Panc1 (cell line): ENCODE data around the gene ING2. TPM values are rescaled to one million over a fixed set of nuclear protein-coding genes. Genes with fewer than 3 reads are reported as not detected.
"Not testable (repeated sequence)": the region's sequence is repeated elsewhere in the genome, so short reads cannot be mapped to it uniquely, and the experiment has no call there.

Experiments
- ATAC-seq: fragments of 200-7000 bp; cut with Tn5 transposase; 2 replicates; pipeline ENCODE4 v1.9.1; 2020; ENCODE audit warnings: mild to moderate bottlenecking, moderate library complexity
- BruUV-seq: library from RNA; stranded (reverse); fragments of 400-500 nt; replicated peaks from 2 replicates; lab custom pipeline; 2021; lab: Mats Ljungman, UMichigan
- CTCF ChIA-PET: fragments of 300-600 bp; sonication (Branson Sonifier 250); formaldehyde crosslinking; loops from one replicate; lab custom pipeline; 2022; ENCODE audit warnings: antibody characterized with exemption; lab: Charles Lee
- POLR2A ChIA-PET: fragments of 300-600 bp; sonication (Branson Sonifier 250); formaldehyde crosslinking; loops from one replicate; lab custom pipeline; 2022; ENCODE audit warnings: antibody characterized with exemption; lab: Charles Lee
- DNase-seq: peaks from one replicate; pipeline ENCODE4 v3.0.0-alpha.2; 2010; ENCODE audit warnings: low read depth, low spot score
- H3K27ac ChIP-seq: 2 replicates; pipeline ENCODE4 v1.5.1; 2011; ENCODE audit warnings: mild to moderate bottlenecking, low read length, inconsistent platforms
- H3K27me3 ChIP-seq: fragments of 200-500 bp; sonication (Bioruptor generic); 2 replicates; pipeline ENCODE4 v1.6.0; 2014; ENCODE audit warnings: low read length, inconsistent platforms; ENCODE audit not compliant: control insufficient read depth, insufficient read depth
- H3K36me3 ChIP-seq: fragments of 200-500 bp; sonication (Bioruptor generic); 2 replicates; pipeline ENCODE4 v1.5.1; 2014; ENCODE audit warnings: inconsistent platforms, mild to moderate bottlenecking, low read length, moderate library complexity; ENCODE audit not compliant: control insufficient read depth, insufficient read depth
- H3K4me1 ChIP-seq: 2 replicates; pipeline ENCODE4 v1.5.1; 2011; ENCODE audit warnings: inconsistent platforms, mild to moderate bottlenecking, low read length, moderate library complexity; ENCODE audit not compliant: control insufficient read depth, insufficient read depth
- H3K4me3 ChIP-seq, 2 experiments: 2 replicates each; pipeline ENCODE4 v1.5.1; 2011 to 2012; ENCODE audit warnings: low read depth in 2 of 2, low read length in 2 of 2, mild to moderate bottlenecking in 2 of 2, inconsistent platforms in 1 of 2, moderate library complexity in 1 of 2
- H3K9me3 ChIP-seq: fragments of 200-500 bp; sonication (Bioruptor generic); 2 replicates; pipeline ENCODE4 v1.5.1; 2014; ENCODE audit warnings: low read depth, mild to moderate bottlenecking, inconsistent platforms, low read length, moderate library complexity; ENCODE audit not compliant: control insufficient read depth, insufficient read depth
- POLR2AphosphoS5 ChIP-seq: IDR thresholded peaks from 2 replicates; pipeline ENCODE4 v1.6.1; 2012; ENCODE audit warnings: mild to moderate bottlenecking, low read depth, low read length, moderate library complexity
- REST ChIP-seq, 2 experiments: IDR thresholded peaks; 2 replicates each; pipeline ENCODE4 v1.6.1; 2011 to 2012; ENCODE audit warnings: low read depth in 2 of 2, control low read depth in 1 of 2, low read length in 1 of 2, mild to moderate bottlenecking in 1 of 2, moderate library complexity in 1 of 2; ENCODE audit not compliant: insufficient read depth in 1 of 2
- SIN3A ChIP-seq: IDR thresholded peaks from 2 replicates; pipeline ENCODE4 v1.6.1; 2012; ENCODE audit warnings: low read depth, mild to moderate bottlenecking, low read length, moderate library complexity, borderline replicate concordance; ENCODE audit not compliant: insufficient read depth
- TCF7L2 ChIP-seq: IDR thresholded peaks from 2 replicates; pipeline ENCODE4 v1.6.1; 2011; ENCODE audit warnings: mild to moderate bottlenecking, low read depth, low read length, inconsistent platforms
- in situ Hi-C: cut with HindIII; loops from 2 replicates; pipeline ENCODE4 v1.10.0; 2016; ENCODE audit warnings: low sequenced_read_pairs, low pct_unique_long_range_greater_than_20kb
- intact Hi-C: fragments of 100-400 bp; cut with micrococcal nuclease; formaldehyde crosslinking; loops from one replicate; pipeline ENCODE4 v1.10.0; 2022; ENCODE audit not compliant: unreplicated experiment
- total RNA-seq: library from RNA; stranded (reverse); gene quantifications from one replicate; pipeline ENCODE4 v1.2.1, GENCODE V29; 2021; ENCODE audit not compliant: unreplicated experiment
- TF ChIP-seq, protein P1 (sequence below): fragments of 450-650 bp; IDR thresholded peaks from 2 replicates; pipeline ENCODE4 v1.5.1; 2017; ENCODE audit warnings: mild to moderate bottlenecking

ING2 gene
- total RNA-seq, 1 experiment from 2014 or later = 11.8 TPM

DNA sequence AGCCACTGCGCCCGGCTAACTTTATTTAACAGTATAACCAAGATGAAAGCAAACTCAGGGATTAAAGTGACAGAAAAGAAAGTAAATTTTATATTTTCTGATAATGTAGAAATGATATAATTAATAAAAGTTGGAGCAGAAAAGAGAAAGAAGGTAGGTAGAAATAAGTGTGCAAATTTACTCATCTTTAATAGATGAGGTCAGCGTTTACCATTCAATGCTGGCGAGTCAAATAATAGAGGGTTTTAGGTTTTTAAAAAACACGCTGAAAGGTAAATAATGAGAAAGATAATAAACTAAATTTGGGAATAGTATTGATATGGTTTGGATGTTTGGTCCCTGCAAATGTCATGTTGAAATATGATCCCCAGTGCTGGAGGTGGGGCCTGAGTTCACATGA, 46.9 kb upstream of the ING2 start:
- Histone ChIP-seq H3K36me3 (no peaks in the 10 kb centered on the region), H3K4me3 (no peak overlapping the region), H3K9me3 (no peaks in the 10 kb centered on the region), H3K27ac (no peak overlapping the region), H3K4me1 (no peaks in the 10 kb centered on the region), H3K27me3 (no peaks in the 10 kb centered on the region)
- TF ChIP-seq SIN3A (no peak), REST (IDR thresholded peaks at IDR 0.05; ENCODE audit: insufficient read depth in 1 of 2, low read depth in 2 of 2, low read length in 1 of 2) (no peak), TCF7L2 (no peak), POLR2AphosphoS5 (no peak)
- TF ChIP-seq, protein P1, sequence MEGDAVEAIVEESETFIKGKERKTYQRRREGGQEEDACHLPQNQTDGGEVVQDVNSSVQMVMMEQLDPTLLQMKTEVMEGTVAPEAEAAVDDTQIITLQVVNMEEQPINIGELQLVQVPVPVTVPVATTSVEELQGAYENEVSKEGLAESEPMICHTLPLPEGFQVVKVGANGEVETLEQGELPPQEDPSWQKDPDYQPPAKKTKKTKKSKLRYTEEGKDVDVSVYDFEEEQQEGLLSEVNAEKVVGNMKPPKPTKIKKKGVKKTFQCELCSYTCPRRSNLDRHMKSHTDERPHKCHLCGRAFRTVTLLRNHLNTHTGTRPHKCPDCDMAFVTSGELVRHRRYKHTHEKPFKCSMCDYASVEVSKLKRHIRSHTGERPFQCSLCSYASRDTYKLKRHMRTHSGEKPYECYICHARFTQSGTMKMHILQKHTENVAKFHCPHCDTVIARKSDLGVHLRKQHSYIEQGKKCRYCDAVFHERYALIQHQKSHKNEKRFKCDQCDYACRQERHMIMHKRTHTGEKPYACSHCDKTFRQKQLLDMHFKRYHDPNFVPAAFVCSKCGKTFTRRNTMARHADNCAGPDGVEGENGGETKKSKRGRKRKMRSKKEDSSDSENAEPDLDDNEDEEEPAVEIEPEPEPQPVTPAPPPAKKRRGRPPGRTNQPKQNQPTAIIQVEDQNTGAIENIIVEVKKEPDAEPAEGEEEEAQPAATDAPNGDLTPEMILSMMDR = no peak
- ATAC-seq = no peak
- POLR2A ChIA-PET = no interaction called here
- DNase-seq = no peak
- in situ Hi-C loops (no loop called here), intact Hi-C loops (no loop called here)
- CTCF ChIA-PET = no interaction called here
- BruUV-seq = no TSS peak

GRCh38 chr4:183463903-183464619, 40.8 kb upstream of the ING2 start:
- H3K4me3 ChIP-seq, CTCF ChIA-PET, POLR2A ChIA-PET, H3K27me3 ChIP-seq, H3K27ac ChIP-seq, DNase-seq, H3K4me1 ChIP-seq, in situ Hi-C loops, H3K36me3 ChIP-seq, BruUV-seq, ATAC-seq, H3K9me3 ChIP-seq, intact Hi-C loops: not testable (repeated sequence)

- H3K4me3 ChIP-seq, H3K27me3 ChIP-seq, BruUV-seq, ATAC-seq, H3K36me3 ChIP-seq, CTCF ChIA-PET, H3K27ac ChIP-seq, POLR2A ChIA-PET, H3K4me1 ChIP-seq, H3K9me3 ChIP-seq, DNase-seq, in situ Hi-C loops, intact Hi-C loops: not testable (repeated sequence)
Measured at GRCh38 chr4:183465879-183466278, 39.0 kb upstream of the ING2 start.
